Lower lobe of right lung (tissue), 2 donors: ENCODE data around the gene SCLT1. TPM values are rescaled to one million over a fixed set of nuclear protein-coding genes. Genes with fewer than 3 reads are reported as not detected.

Experiments
- ATAC-seq, 2 donors: fragments of 200-7000 bp; cut with Tn5 transposase; one replicate each; pipeline ENCODE4 v1.9.1; 2020 to 2022; ENCODE audit warnings: mild to moderate bottlenecking in 2 of 2, moderate library complexity in 2 of 2
- DNase-seq: peaks from one replicate; pipeline ENCODE4 v3.0.0-alpha.2; 2020
- H3K27ac ChIP-seq: fragments of 200-600 bp; one replicate; pipeline ENCODE4 v1.8.0; 2022
- H3K27me3 ChIP-seq: fragments of 200-600 bp; one replicate; pipeline ENCODE4 v1.8.0; 2022; ENCODE audit warnings: low read depth
- H3K36me3 ChIP-seq: fragments of 200-600 bp; one replicate; pipeline ENCODE4 v1.8.0; 2022; ENCODE audit warnings: mild to moderate bottlenecking
- H3K4me1 ChIP-seq: fragments of 200-600 bp; one replicate; pipeline ENCODE4 v1.8.0; 2022
- H3K4me3 ChIP-seq: fragments of 200-600 bp; one replicate; pipeline ENCODE4 v1.8.0; 2022; ENCODE audit warnings: mild to moderate bottlenecking
- H3K9me3 ChIP-seq: fragments of 200-600 bp; one replicate; pipeline ENCODE4 v1.8.0; 2022
- CTCF ChIP-seq: fragments of 200-600 bp; IDR thresholded peaks from one replicate; pipeline ENCODE4 v1.8.0; 2022; ENCODE audit warnings: antibody characterized with exemption, mild to moderate bottlenecking
- intact Hi-C: fragments of 100-400 bp; cut with DNase I; formaldehyde crosslinking; loops from one replicate; pipeline ENCODE4 v1.11.0; 2022
- total RNA-seq: library from RNA; stranded (reverse); fragmentation: NEBNext Ultra II Directional; extraction: Animal tissue kit (Norgen Biotek cat#: 25700); gene quantifications from one replicate; pipeline ENCODE4 v1.2.1, GENCODE V29; 2021
- donor health status: DM: no; HTN: yes; CAD: no; lungs with severe emphysema.

Gene SCLT1
- total RNA-seq, 1 donor from 2014 or later, result 19.3 TPM

GRCh38 chr4:128986908-128987307 is 106.4 kb downstream of the SCLT1 start:
- intact Hi-C loops, result no loop called here
- TF ChIP-seq CTCF, result no peak
- Histone ChIP-seq H3K4me1 (no peaks in the 10 kb centered on the region), H3K27ac (no peak overlapping the region), H3K36me3 (peaks cover 4% of the 10 kb centered on the region), H3K9me3 (no peaks in the 10 kb centered on the region), H3K4me3 (no peak overlapping the region), H3K27me3 (no peaks in the 10 kb centered on the region)
- ATAC-seq, result no peak
- DNase-seq, result no peak

DNA sequence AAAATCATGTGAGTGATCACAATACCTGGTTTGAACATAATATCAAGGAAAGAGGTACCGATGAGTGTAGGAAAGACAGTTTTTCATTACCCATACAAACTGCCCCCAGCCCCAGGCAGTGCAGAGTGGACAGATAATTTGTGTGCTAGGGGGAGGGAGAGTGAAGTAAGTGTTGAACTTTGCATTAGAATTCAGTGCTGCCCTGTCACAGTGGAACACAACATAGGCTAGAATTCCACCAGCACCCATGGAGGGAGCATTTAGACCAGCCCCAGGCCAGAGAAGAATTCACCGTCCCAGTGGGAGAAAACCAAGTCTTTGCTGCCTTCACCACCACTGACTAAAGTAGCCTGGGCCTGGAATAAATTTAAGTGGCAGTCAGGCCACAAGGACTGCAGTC is 107.3 kb downstream of the SCLT1 start:
- intact Hi-C loops, result no loop called here
- Histone ChIP-seq H3K9me3 (no peaks in the 10 kb centered on the region), H3K4me3 (no peak overlapping the region), H3K36me3 (peaks cover 4% of the 10 kb centered on the region), H3K4me1 (no peaks in the 10 kb centered on the region), H3K27me3 (no peaks in the 10 kb centered on the region), H3K27ac (no peak overlapping the region)
- no peak for TF ChIP-seq CTCF
- ATAC-seq (no peak), DNase-seq (no peak)

DNA sequence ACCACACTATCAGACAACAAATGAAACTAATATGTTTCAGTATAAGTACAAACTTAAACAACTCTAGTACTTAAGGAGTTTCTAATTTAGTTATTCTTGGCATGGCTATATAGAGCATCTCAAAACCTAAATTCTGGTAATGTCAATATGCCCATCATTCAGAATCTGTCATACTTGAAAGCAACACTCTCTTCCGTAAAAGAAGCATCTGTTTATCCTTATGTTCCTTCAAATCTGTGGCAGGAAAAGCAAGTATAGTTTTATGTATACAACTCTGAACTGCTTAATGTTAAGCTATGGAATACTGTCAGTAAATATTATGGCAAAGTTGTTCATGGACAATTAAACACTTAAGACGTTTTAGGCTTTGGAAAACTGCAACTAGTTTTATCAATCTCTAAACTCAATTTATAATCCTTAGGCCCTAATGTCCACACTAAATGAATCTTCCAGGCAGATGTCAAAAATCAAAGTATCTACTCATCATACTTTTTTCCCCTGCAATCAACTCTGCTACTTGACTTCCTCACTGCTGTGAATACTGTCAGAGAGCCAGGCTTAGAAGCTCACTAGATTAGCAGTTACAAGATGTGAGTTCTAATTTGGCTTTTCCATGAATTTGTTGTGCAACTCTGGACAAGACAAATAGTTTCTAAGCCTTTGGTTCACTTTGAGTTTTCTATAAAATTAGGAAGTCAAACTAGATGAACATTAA is 109.4 kb downstream of the SCLT1 start:
- ATAC-seq (no peak), DNase-seq (no peak)
- Histone ChIP-seq H3K4me1 (no peaks in the 10 kb centered on the region), H3K4me3 (no peak overlapping the region), H3K27me3 (no peaks in the 10 kb centered on the region), H3K36me3 (peaks cover 4% of the 10 kb centered on the region), H3K27ac (no peak overlapping the region), H3K9me3 (no peaks in the 10 kb centered on the region)
- intact Hi-C loops, result no loop called here
- no peak for TF ChIP-seq CTCF

GRCh38 chr4:128981377-128981776 is 112.0 kb downstream of the SCLT1 start:
- H3K4me3 ChIP-seq, result no peak overlapping the region
- H3K27ac ChIP-seq, result no peak overlapping the region
- H3K27me3 ChIP-seq, result no peaks in the 10 kb centered on the region
- no peak for TF ChIP-seq CTCF
- ATAC-seq (no peak), DNase-seq (no peak)
- no peaks in the 10 kb centered on the region for H3K9me3 ChIP-seq
- no peaks in the 10 kb centered on the region for H3K4me1 ChIP-seq
- intact Hi-C loops, result no loop called here
- H3K36me3 ChIP-seq, result no peaks in the 10 kb centered on the region

GRCh38 chr4:128980816-128981326 is 112.5 kb downstream of the SCLT1 start:
- no peaks in the 10 kb centered on the region for H3K27me3 ChIP-seq
- H3K9me3 ChIP-seq, result no peaks in the 10 kb centered on the region
- intact Hi-C loops, result no loop called here
- no peak overlapping the region for H3K4me3 ChIP-seq
- no peaks in the 10 kb centered on the region for H3K4me1 ChIP-seq
- ATAC-seq (no peak), DNase-seq (no peak)
- H3K27ac ChIP-seq, result no peak overlapping the region
- TF ChIP-seq CTCF, result no peak
- no peaks in the 10 kb centered on the region for H3K36me3 ChIP-seq
